Stimulated activated CD8-positive, alpha-beta memory T cell treated with anti-CD3 and anti-CD28 coated beads, Interleukin-15, amount 100 ng/mL, for 4 hours (primary cell): ENCODE data around the gene CGREF1.
"Not testable (repeated sequence)": the region's sequence is repeated elsewhere in the genome, so short reads cannot be mapped to it uniquely, and the experiment has no call there.

Experiments used
- DNase-seq, 2 donors: peaks; one replicate each; pipeline ENCODE4 v3.0.0-alpha.2; 2020; ENCODE audit warnings: low read depth in 2 of 2

CGREF1 gene

DNA sequence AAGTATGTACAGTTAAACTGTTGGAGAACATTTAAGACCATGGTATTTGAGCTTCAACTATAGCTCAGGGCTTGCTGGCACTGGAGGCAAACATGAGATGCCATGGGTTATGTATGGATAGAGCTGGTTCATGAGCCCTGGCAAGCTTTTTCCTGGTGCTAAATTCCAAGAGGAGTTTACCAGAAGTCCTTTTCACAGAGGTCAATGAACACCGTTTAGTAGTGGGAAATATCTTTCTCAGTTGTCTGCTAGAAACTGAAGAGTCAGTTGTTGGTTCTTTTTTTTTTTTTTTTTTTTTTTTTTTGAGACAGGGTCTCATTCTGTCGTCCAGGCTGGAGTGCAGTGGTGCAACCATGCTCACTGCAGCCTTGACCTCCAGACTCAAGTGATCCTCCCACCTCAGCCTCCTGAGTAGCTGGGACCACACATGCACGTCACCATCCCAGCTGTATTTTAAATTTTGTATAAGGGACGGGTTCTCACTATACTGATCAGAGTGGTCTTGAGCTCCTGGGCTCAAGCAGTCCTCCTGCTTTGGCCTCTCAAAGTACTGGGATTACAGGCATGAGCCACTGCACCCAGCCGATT lies 31.0 kb downstream of the CGREF1 start:
- DNase-seq = no peak

GRCh38 chr2:27086724-27087593 lies 32.0 kb downstream of the CGREF1 start, which contains the start of gene KHK:
KHK (plus strand) TSS chr2:27086772; CDS start chr2:27087260, 488 bp downstream.
- no peak for DNase-seq

DNA sequence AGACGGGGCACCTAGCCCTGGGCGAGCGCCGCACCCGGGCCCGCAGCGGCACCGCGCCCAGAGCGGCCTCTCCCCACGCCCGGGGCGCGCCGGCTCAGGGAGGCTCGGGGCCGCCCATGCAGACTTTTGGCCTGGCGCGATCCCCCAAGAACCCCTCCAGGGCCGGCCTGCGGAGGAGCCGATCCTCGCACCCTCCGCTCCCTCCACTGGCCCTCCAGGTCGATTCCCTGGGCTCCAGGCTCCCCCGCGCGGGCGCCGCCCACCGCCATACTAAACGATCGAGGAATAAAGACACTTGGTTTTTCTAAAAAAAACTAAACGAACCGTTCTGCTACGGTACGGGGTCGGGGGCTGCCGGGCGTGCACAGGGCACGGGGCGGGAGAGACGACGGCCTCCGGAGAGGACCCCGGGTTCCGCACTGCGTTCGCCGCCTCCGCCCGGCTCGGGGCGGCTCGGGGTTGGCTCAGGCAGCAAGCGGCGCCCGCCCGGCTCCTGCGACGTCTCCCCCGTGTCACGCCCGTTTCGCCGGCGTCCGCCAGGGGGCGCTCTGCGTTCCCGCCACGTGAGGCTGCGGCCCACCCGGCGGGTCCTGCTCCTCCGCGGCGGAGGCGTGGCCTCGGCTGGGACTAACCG lies 32.7 kb downstream of the CGREF1 start:
- DNase-seq = peak; percentile 93 to 98

DNA sequence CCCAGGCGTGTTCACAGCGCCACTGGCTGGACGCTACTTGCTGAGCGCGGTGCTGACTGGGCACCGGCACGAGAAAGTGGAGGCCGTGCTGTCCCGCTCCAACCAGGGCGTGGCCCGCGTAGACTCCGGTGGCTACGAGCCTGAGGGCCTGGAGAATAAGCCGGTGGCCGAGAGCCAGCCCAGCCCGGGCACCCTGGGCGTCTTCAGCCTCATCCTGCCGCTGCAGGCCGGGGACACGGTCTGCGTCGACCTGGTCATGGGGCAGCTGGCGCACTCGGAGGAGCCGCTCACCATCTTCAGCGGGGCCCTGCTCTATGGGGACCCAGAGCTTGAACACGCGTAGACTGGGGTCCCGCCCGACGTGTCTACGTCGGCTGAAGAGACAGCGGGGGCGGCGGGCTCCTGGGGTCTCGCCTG lies 33.2 kb downstream of the CGREF1 start:
- DNase-seq = peak in 1 of 2 donors; percentile 10

DNA sequence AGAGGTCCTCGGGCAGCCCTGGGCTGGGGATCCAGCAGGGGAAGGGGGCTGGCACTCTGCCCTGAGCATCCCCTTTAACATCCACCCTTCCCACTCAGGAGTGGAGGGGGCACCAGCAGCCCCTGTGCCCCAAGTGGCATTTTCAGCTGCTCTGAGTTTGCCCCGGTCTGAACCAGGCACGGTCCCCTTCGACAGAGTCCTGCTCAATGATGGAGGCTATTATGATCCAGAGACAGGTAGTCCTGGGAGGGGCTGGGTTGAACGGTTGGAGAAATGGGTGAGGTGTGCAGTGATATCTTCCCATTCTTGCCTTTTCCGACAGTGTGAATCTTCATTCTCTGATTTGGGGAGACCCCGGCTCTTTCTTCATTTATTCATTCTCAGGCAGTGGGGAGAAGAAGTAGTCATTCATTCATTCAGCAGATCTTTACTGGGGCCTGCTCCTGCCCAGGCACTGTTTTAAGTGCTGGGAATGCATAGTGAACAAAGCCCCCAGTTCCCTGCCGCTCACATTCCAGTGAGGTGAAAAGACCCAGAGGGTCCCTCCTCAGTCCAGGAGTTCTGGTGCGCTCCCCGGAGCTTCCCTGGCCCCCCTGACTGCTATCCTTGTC lies 33.8 kb downstream of the CGREF1 start:
- no peak for DNase-seq

- DNase-seq = no peak
Observed at GRCh38 chr2:27084297-27085061, 34.4 kb downstream of the CGREF1 start.

- no peak for DNase-seq
Observed at GRCh38 chr2:27083410-27084296, 35.3 kb downstream of the CGREF1 start.

DNA sequence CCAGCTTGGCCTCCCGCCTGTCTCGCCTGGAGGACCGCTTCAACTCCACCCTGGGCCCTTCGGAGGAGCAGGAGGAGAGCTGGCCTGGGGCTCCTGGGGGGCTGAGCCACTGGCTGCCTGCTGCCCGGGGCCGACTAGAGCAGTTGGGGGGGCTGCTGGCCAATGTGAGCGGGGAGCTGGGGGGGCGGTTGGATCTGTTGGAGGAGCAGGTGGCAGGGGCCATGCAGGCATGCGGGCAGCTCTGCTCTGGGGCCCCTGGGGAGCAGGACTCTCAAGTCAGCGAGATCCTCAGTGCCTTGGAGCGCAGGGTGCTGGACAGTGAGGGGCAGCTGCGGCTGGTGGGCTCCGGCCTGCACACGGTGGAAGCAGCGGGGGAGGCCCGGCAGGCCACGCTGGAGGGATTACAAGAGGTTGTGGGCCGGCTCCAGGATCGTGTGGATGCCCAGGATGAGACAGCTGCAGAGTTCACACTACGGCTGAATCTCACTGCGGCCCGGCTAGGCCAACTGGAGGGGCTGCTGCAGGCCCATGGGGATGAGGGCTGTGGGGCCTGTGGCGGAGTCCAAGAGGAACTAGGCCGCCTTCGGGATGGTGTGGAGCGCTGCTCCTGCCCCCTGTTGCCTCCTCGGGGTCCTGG lies 36.0 kb downstream of the CGREF1 start:
- DNase-seq = no peak

GRCh38 chr2:27081984-27082772 lies 36.8 kb downstream of the CGREF1 start:
- no peak for DNase-seq

- DNase-seq = no peak
Observed at GRCh38 chr2:27080603-27080936, 38.4 kb downstream of the CGREF1 start.

- no peak for DNase-seq
Observed at GRCh38 chr2:27080140-27080469, 38.8 kb downstream of the CGREF1 start.

DNA sequence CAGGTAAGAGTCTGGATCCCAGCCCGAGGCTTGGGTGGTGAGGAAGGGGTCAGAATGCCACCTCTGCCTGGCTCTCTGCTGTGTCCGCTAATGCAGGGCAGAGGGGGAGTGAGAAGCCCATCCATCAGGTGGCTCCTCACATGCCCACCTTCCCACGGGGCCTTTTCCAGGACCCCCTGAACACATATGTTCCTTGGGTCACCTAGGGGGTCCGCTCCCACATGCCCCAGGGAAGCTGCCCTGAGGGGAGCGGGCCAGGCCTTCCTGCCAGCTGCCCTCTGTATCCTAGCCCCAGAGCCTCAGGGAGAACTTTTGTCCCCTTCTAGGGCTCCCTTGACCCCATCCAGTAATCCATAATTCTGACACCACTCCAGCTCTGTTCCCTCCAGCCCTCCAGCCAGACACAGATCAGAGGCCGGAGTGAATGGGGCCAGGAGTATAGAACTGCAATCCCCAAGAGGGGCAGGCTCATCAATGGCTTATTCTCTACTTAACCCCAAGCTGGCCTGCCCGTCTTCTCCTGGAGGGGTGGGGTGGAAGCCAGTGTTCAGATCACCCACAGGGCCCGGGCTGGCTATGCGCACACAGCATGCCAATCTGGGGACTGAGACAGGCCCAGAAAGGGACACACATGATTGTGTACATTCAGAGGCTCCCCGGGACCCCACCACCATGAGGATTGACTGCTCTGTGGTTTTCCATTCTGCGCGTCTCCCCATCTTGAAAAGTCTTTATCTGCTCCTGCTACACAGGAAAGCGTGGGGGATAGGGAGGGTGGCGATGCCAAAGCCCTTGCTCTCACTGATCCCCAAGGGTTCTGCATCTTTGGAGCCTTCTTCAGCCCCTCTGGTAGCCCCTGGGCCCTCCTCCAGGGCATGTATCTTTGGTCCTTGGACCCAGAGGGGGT lies 39.4 kb downstream of the CGREF1 start:
- DNase-seq = no peak

GRCh38 chr2:27078267-27079194 lies 40.4 kb downstream of the CGREF1 start, which contains the start of gene EMILIN1:
EMILIN1 (plus strand) TSS chr2:27078615; CDS start chr2:27079066, 451 bp downstream.
- no peak for DNase-seq

- no peak for DNase-seq
Observed at GRCh38 chr2:27077231-27077630, 41.7 kb downstream of the CGREF1 start.

DNA sequence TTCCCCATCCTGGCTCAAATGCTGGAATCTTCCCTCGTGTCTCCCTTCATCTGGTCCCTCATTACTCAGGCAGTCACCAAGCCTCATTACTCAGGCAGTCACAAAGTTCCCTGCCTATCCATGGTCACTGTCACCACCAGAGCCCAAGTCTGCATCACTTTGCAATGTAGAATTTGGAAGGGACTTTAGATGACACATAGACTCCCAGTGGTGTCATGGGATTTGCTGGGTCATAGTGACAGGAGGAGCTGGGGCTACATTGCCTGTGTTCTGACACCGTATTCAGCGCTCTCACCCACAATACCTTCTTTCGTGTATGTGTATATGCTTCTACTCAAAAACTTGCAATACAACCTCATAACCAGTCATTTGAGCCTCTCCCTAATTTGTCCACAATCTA lies 42.6 kb downstream of the CGREF1 start:
- DNase-seq = no peak

GRCh38 chr2:27075566-27075871 lies 43.4 kb downstream of the CGREF1 start:
- not testable (repeated sequence) for DNase-seq
